K562 (cell line): ENCODE measurements around the gene TNFSF4. TPM values are rescaled to one million over a fixed set of nuclear protein-coding genes. Genes with fewer than 3 reads are reported as not detected.

Source experiments
- ATAC-seq: fragments of 200-7000 bp; cut with Tn5 transposase; 3 replicates; pipeline ENCODE4 v1.9.1; 2020; ENCODE audit warnings: moderate library complexity
- BruUV-seq: library from RNA; stranded (reverse); fragments of 400-500 nt; replicated peaks from 2 replicates; lab custom pipeline; 2021; lab: Mats Ljungman, UMichigan
- CTCF ChIA-PET: fragments of 300-600 bp; formaldehyde crosslinking; extraction: SDS; loops from one replicate; lab custom pipeline; 2021; ENCODE audit warnings: low intra/inter-chr PET ratio; lab: Yijun Ruan, JAX
- POLR2A ChIA-PET: fragments of 300-600, 350-650 bp; sonication (Branson Sonifier 250); formaldehyde crosslinking; extraction: SDS; loops from one replicate; lab custom pipeline; 2021; ENCODE audit warnings: antibody characterized with exemption, inconsistent platforms; lab: Yijun Ruan, JAX
- DNase-seq, 4 experiments: peaks; one replicate each; pipeline versions ENCODE4 v3.0.0 to v3.0.0-alpha.2; 2011 to 2018; ENCODE audit warnings: low spot score in 3 of 4, mixed read lengths in 3 of 4; ENCODE audit errors: extremely low read depth in 1 of 4
- FAIRE-seq: peaks from 2 replicates; lab custom pipeline; 2011; peaks lifted over from hg19 to GRCh38; lab: Jason Lieb, UNC
- H2AFZ ChIP-seq: 2 replicates; pipeline ENCODE4 v1.6.0; 2011; ENCODE audit warnings: low read depth, low read length, control low read depth, inconsistent platforms
- H3K27ac ChIP-seq: fragments of 200-600 bp; 3 replicates; pipeline ENCODE4 v1.8.0; 2011; ENCODE audit warnings: low read depth, mild to moderate bottlenecking, control low read depth, inconsistent platforms, low read length, moderate library complexity, mixed read lengths; ENCODE audit errors: extremely low read depth
- H3K27me3 ChIP-seq, 2 experiments: fragments of 300-600 bp in 1 of 2; 2 replicates in 1 of 2; 3 replicates in 1 of 2; pipeline versions ENCODE4 v1.6.0 to v1.8.0; 2011; ENCODE audit warnings: inconsistent platforms in 2 of 2, low read length in 2 of 2, mild to moderate bottlenecking in 1 of 2, mixed read lengths in 1 of 2, moderate library complexity in 1 of 2; ENCODE audit not compliant: control insufficient read depth in 2 of 2, insufficient read depth in 2 of 2
- H3K36me3 ChIP-seq: fragments of 300-600 bp; 3 replicates; pipeline ENCODE4 v1.8.0; 2011; ENCODE audit warnings: mild to moderate bottlenecking, low read length, inconsistent platforms; ENCODE audit not compliant: control insufficient read depth, insufficient read depth
- H3K4me1 ChIP-seq, 2 experiments: fragments of 200-600 bp in 1 of 2; replicated peaks in 1 of 2; 2 replicates in 1 of 2; 3 replicates in 1 of 2; pipeline versions ENCODE4 v1.5.1 to v1.8.0; 2011; ENCODE audit warnings: inconsistent platforms in 2 of 2, low read length in 2 of 2, mild to moderate bottlenecking in 1 of 2, mixed read lengths in 1 of 2, moderate library complexity in 1 of 2; ENCODE audit not compliant: control insufficient read depth in 2 of 2, insufficient read depth in 2 of 2
- H3K4me2 ChIP-seq: 2 replicates; pipeline ENCODE4 v1.6.1; 2011; ENCODE audit warnings: low read length, control low read depth, inconsistent platforms, mixed read lengths; ENCODE audit not compliant: insufficient read depth
- H3K4me3 ChIP-seq: fragments of 200-600 bp; sonication (generic), shearing (Covaris generic); 2 replicates; pipeline ENCODE4 v1.5.1; 2016; ENCODE audit warnings: control low read depth, inconsistent platforms
- H3K79me2 ChIP-seq: fragments of 200-600 bp; 3 replicates; pipeline ENCODE4 v1.8.0; 2011; ENCODE audit warnings: low read length, inconsistent platforms; ENCODE audit not compliant: control insufficient read depth, insufficient read depth
- H3K9ac ChIP-seq, 2 experiments: 2 replicates each; pipeline versions ENCODE4 v1.6.0 to v1.6.1; 2011; ENCODE audit warnings: low read depth in 2 of 2, low read length in 2 of 2, control low read depth in 1 of 2, inconsistent platforms in 1 of 2, mild to moderate bottlenecking in 1 of 2, mixed read lengths in 1 of 2; ENCODE audit not compliant: insufficient read depth in 1 of 2
- H3K9me1 ChIP-seq: one replicate; pipeline ENCODE4 v1.6.0; 2011; ENCODE audit warnings: inconsistent platforms, mild to moderate bottlenecking, low read length, moderate library complexity; ENCODE audit not compliant: control insufficient read depth, insufficient read depth
- H3K9me3 ChIP-seq: replicated peaks from 2 replicates; pipeline ENCODE4 v1.5.1; 2011; ENCODE audit warnings: low read depth, low read length, inconsistent platforms; ENCODE audit not compliant: control insufficient read depth, insufficient read depth
- H4K20me1 ChIP-seq: replicated peaks from 2 replicates; pipeline ENCODE4 v1.6.1; 2011; ENCODE audit warnings: low read length, inconsistent platforms, mixed read lengths; ENCODE audit not compliant: control insufficient read depth, insufficient read depth
- RBM14 ChIP-seq: fragments of 200-400 bp; formaldehyde crosslinking; IDR thresholded peaks from 2 replicates; pipeline ENCODE4 v1.6.1; 2018; ENCODE audit warnings: low read depth, mild to moderate bottlenecking, low read length, moderate library complexity, borderline replicate concordance; ENCODE audit not compliant: insufficient read depth
- RNF2 ChIP-seq: sonication (generic); IDR thresholded peaks from 2 replicates; pipeline ENCODE4 v1.6.1; 2016
- ZNF316 ChIP-seq: fragments of 450-650 bp; IDR thresholded peaks from 2 replicates; pipeline ENCODE4 v1.6.1; 2016
- WGBS: fragments of 100-300 bp; shearing (Covaris generic); methylation state at CpG from one replicate; pipeline ENCODE4 v1.1.6; 2016; ENCODE audit warnings: low coverage, mixed read lengths; ENCODE audit not compliant: insufficient coverage; ENCODE audit errors: missing lambda C conversion rate; 5-methylcytosine and 5-hydroxymethylcytosine counted together
- in situ Hi-C: fragments of 300-500 bp; cut with MboI; formaldehyde crosslinking; loops from 4 replicates; pipeline ENCODE4 v1.15.0; 2018; ENCODE audit warnings: inconsistent platforms, mixed read lengths
- intact Hi-C: fragments of 100-400 bp; cut with micrococcal nuclease; formaldehyde crosslinking; loops from 2 replicates; pipeline ENCODE4 v1.14.2; 2022
- polyA plus RNA-seq, 8 experiments: library from polyadenylated mRNA; depleted of rRNA in 4 of 8; stranded (reverse) in 5 of 8; unstranded in 3 of 8; fragments of >200 nt; fragmentation: Nextera tagmentation in 2 of 8; fragmentation: Illumina TruSeq in 1 of 8; extraction: Ambion mirVana in 2 of 8; extraction: Trizol in 1 of 8; gene quantifications; 2 replicates each; pipeline versions ENCODE4 v1.2.1 to v1.2.3, GENCODE V29; 2011 to 2014; ENCODE audit warnings: inconsistent platforms in 1 of 8, missing spikeins in 1 of 8
- total RNA-seq, 7 experiments: library from RNA; depleted of rRNA in 6 of 7; stranded (reverse); fragments of >200 nt in 6 of 7; fragmentation: Illumina TruSeq in 2 of 7; extraction: Trizol in 2 of 7; gene quantifications; 2 replicates each; pipeline versions ENCODE4 v1.2.1 to v1.2.3, GENCODE V29; 2011 to 2021; ENCODE audit warnings: low replicate concordance in 1 of 7

TNFSF4 gene
- total and polyA plus RNA-seq, 9 of the 15 experiments (the other 6 are each of a cell fraction or from before 2014, with no cell fraction given) = 0.08 to 0.23 (median 0.15) TPM; not detected in 1

DNA sequence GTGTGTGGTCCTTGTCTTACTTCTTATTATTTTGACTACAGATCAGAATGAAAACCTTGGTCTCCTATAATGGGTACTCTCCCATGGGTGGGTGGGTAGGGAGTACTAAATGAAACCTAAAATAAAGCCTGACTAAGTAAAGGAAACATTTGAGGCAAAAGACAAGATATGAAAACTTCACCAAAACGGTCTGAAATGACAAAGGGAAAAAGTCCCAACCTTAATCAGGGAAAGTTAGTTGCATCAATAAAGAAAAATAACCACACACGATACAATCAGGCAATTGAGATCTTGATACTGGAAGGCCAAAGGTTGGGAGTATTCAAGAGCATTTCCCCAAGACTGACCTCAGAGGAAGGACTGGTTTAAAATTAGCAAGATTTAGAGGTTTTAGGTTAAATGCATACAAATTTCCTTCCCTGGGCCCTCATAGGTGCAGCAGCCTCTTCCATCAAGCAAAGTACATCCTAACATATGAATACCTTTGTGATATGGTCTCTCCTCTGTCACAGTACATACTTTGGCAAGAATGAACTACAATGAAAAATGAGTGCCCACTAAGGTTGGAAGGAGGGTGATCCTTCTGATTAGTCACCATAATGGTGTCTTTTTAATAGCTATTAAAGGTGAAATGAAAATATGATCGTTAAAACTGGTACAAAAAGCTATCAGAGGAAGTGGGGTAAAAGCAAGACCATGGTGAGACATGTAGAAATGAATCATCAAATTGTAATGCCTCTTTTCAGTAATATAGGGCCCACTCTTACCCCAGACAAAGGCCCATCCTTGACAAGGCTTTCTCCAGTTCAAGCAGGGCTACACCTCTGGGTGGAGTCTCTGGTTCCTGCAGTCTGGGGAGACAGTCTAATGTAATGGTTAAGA lies 15.3 kb upstream of the TNFSF4 start:
- H3K27me3 ChIP-seq = no peaks in the 10 kb centered on the region
- no peak for TF ChIP-seq RNF2
- in situ Hi-C loops (no loop called here), intact Hi-C loops (no loop called here)
- ATAC-seq (no peak), DNase-seq (no peak), FAIRE-seq (no peak)
- H3K27ac ChIP-seq = no peak overlapping the region
- H3K4me3 ChIP-seq = no peak overlapping the region
- WGBS = 0% methylated on average over 3 of the region's 3 CpGs
- H3K4me1 ChIP-seq = no peaks in the 10 kb centered on the region
- no peak overlapping the region for H3K9ac ChIP-seq
- no peak overlapping the region for H3K4me2 ChIP-seq
- H3K79me2 ChIP-seq = no peaks in the 10 kb centered on the region
- H3K9me3 ChIP-seq = no peaks in the 10 kb centered on the region
- H3K36me3 ChIP-seq = no peaks in the 10 kb centered on the region
- POLR2A ChIA-PET = no interaction called here
- BruUV-seq = no TSS peak
- no peaks in the 10 kb centered on the region for H4K20me1 ChIP-seq
- CTCF ChIA-PET = no interaction called here
- no peak overlapping the region for H2AFZ ChIP-seq
- H3K9me1 ChIP-seq = no peaks in the 10 kb centered on the region

DNA sequence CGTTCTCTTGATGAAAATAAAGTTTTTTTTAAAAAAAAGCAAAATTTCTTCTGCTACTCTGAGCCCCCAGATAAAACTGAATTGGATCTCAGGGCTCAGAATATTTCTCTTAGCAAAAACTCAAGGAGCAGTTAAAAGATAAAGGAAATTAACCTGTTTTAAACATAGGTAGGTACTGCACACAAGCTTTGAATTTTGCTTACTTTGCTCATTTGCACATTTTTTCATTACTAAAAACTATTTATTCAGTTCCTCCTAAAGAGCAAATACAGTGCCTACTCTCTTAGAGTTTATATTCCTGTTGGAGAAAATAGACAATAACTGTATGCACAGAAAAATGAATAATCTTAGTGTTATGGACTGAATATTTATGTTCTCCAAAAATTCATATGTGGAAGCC lies 13.0 kb upstream of the TNFSF4 start:
- no peaks in the 10 kb centered on the region for H3K27me3 ChIP-seq
- H2AFZ ChIP-seq = no peak overlapping the region
- H3K36me3 ChIP-seq = no peaks in the 10 kb centered on the region
- TF ChIP-seq RBM14 = no peak
- peak; percentile 40; the same call in 1 of the 2 replicates for TF ChIP-seq ZNF316
- H3K79me2 ChIP-seq = no peaks in the 10 kb centered on the region
- 0% methylated on average over 1 of the region's 1 CpG for WGBS
- H3K9me3 ChIP-seq = no peaks in the 10 kb centered on the region
- no peak for DNase-seq
- in situ Hi-C loops (no loop called here), intact Hi-C loops (no loop called here)
- no TSS peak for BruUV-seq
- H3K4me2 ChIP-seq = no peak overlapping the region
- H4K20me1 ChIP-seq = no peaks in the 10 kb centered on the region
- no peaks in the 10 kb centered on the region for H3K9me1 ChIP-seq
- H3K4me1 ChIP-seq = no peaks in the 10 kb centered on the region
- no peak for ATAC-seq
- no peak overlapping the region for H3K27ac ChIP-seq
- no peak for FAIRE-seq
- ChIA-PET CTCF (no interaction called here), POLR2A (no interaction called here)
- no peak overlapping the region for H3K4me3 ChIP-seq
- no peak overlapping the region for H3K9ac ChIP-seq
